ENCODE results near the gene EFNA4. TPM values are rescaled to one million over a fixed set of nuclear protein-coding genes. Genes with fewer than 3 reads are reported as not detected.

EFNA4 gene
- total RNA-seq, 1 experiment from 2014 or later: 11.8 TPM

DNA sequence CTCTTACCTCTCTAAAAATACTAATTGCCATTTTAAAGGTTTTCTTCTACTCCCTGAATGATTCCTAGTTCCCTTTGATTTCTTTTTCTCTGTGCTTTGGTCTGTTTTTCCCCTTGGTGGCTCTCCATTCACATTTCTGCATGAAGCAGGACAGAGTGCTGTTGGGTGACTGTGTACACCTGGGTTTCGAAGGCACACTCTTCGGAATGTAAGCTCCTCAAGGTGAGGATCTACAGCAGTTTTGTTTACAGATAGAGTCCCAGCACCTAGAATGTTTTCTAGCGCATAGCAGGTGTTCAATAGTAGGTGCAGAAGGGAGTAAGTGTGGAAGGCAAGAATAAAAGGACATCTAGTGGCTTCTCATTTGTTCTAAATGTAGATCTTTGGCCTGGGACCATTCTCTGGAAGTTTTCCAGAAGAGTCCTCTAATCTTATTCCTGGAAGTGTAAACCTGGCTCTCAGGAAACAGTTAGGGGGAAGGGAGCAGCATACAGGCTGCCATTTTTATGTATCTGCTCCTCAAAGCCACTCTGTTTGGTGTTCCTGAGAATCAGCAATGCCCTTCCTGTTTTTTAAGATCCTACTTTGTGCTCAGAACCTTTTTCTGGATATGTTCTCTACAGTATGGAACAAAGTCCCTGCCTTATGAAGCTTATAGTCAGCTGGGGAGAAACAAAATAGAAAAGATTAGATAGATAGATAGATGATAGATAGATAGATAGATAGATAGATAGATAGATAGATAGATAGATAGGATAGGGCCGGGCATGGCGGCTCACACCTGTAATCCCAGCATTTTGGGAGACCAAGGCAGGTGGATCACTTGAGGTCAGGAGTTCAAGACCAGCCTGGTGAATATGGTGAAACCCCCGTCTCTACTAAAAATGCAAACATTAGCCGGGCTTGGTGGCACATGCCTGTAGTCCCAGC lies 41.3 kb downstream of the EFNA4 start:
- H3K9ac ChIP-seq (ENCODE audit: extremely low read depth, insufficient read length, low read length): no peak overlapping the region
- WGBS (ENCODE audit: extremely low coverage, insufficient read length, low lambda C conversion rate): no CpG with 5 or more reads among the region's 7 CpGs
- no peak overlapping the region for H2AK5ac ChIP-seq (ENCODE audit: insufficient read length, low read length)
- no peak overlapping the region for H2BK120ac ChIP-seq (ENCODE audit: low read depth, low read length, poor library complexity, severe bottlenecking)
- no peak overlapping the region for H2AFZ ChIP-seq (ENCODE audit: low read length)
- H3K79me1 ChIP-seq (ENCODE audit: insufficient read depth, low read depth, low read length, poor library complexity, severe bottlenecking): no peaks in the 10 kb centered on the region
- no peak overlapping the region for H3T11ph ChIP-seq (ENCODE audit: low read length)
- no peaks in the 10 kb centered on the region for H3K9me3 Mint-ChIP-seq
- H2BK5ac ChIP-seq (ENCODE audit: insufficient read length, low read length): no peak overlapping the region
- H3K23me2 ChIP-seq (ENCODE audit: insufficient read length, low read depth, low read length, poor library complexity, severe bottlenecking): no peaks in the 10 kb centered on the region
- H4K5ac ChIP-seq (ENCODE audit: insufficient read length, low read depth, low read length): no peak overlapping the region
- no peak overlapping the region for H4K91ac ChIP-seq (ENCODE audit: insufficient read length, low read depth, low read length)
- no peak for DNase-seq
- no peak overlapping the region for H4K8ac ChIP-seq (replicated peaks; ENCODE audit: insufficient read length, low read depth, low read length)
- H3K56ac ChIP-seq (ENCODE audit: insufficient read length, low read depth, low read length): no peak overlapping the region
- no peaks in the 10 kb centered on the region for H3K9me3 ChIP-seq (ENCODE audit: control insufficient read depth, low read depth, low read length)
- no peaks in the 10 kb centered on the region for H3K27me3 ChIP-seq (ENCODE audit: insufficient read depth, low read length)
- H3K4ac ChIP-seq (ENCODE audit: low read depth, low read length): no peak overlapping the region
- no peaks in the 10 kb centered on the region for H3K4me1 Mint-ChIP-seq
- peaks cover 53% of the 10 kb centered on the region for H3K27me3 Mint-ChIP-seq (ENCODE audit: low read depth)
- no peaks in the 10 kb centered on the region for H3K79me2 ChIP-seq (ENCODE audit: insufficient read depth, low read length)
- no peak overlapping the region for H3K23ac ChIP-seq (ENCODE audit: insufficient read length, low read depth, low read length)
- H3K4me2 ChIP-seq (ENCODE audit: insufficient read depth, insufficient read length, low read length): no peak overlapping the region
- H2BK12ac ChIP-seq (ENCODE audit: insufficient read length, low read depth, low read length): no peak overlapping the region
- H3K4me1 ChIP-seq (ENCODE audit: insufficient read depth, low read length): no peaks in the 10 kb centered on the region
- no peak overlapping the region for H3K27ac ChIP-seq (ENCODE audit: insufficient read length, low read depth, low read length)
- TF ChIP-seq, protein P1, sequence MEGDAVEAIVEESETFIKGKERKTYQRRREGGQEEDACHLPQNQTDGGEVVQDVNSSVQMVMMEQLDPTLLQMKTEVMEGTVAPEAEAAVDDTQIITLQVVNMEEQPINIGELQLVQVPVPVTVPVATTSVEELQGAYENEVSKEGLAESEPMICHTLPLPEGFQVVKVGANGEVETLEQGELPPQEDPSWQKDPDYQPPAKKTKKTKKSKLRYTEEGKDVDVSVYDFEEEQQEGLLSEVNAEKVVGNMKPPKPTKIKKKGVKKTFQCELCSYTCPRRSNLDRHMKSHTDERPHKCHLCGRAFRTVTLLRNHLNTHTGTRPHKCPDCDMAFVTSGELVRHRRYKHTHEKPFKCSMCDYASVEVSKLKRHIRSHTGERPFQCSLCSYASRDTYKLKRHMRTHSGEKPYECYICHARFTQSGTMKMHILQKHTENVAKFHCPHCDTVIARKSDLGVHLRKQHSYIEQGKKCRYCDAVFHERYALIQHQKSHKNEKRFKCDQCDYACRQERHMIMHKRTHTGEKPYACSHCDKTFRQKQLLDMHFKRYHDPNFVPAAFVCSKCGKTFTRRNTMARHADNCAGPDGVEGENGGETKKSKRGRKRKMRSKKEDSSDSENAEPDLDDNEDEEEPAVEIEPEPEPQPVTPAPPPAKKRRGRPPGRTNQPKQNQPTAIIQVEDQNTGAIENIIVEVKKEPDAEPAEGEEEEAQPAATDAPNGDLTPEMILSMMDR (conservative IDR thresholded peaks at IDR 0.05): no peak
- H2BK20ac ChIP-seq (ENCODE audit: low read depth, low read length, poor library complexity, severe bottlenecking): no peak overlapping the region
- H3K14ac ChIP-seq (ENCODE audit: insufficient read depth, low read length): no peak overlapping the region
- H4K20me1 ChIP-seq (ENCODE audit: control insufficient read depth, insufficient read depth, insufficient read length): no peaks in the 10 kb centered on the region
- no peaks in the 10 kb centered on the region for H3K36me3 Mint-ChIP-seq (ENCODE audit: insufficient read depth in 1 of 3, low read depth in 3 of 3)
- no peak overlapping the region; a peak in 1 of 5 replicates for H3K4me3 Mint-ChIP-seq
- no peak overlapping the region for H3K18ac ChIP-seq (ENCODE audit: insufficient read length, low read depth, low read length)
- H3K27ac Mint-ChIP-seq: no peak overlapping the region
- H2BK15ac ChIP-seq (ENCODE audit: low read depth, low read length): no peak overlapping the region

Data from H9 (cell line).